Measurements from ENCODE around the gene FBXO36. TPM values are rescaled to one million over a fixed set of nuclear protein-coding genes. Genes with fewer than 3 reads are reported as not detected.

The FBXO36 gene
- total and polyA plus RNA-seq, 2 of the 4 experiments (the other 2 are of a cell fraction): 1.3 to 2.2 TPM

DNA sequence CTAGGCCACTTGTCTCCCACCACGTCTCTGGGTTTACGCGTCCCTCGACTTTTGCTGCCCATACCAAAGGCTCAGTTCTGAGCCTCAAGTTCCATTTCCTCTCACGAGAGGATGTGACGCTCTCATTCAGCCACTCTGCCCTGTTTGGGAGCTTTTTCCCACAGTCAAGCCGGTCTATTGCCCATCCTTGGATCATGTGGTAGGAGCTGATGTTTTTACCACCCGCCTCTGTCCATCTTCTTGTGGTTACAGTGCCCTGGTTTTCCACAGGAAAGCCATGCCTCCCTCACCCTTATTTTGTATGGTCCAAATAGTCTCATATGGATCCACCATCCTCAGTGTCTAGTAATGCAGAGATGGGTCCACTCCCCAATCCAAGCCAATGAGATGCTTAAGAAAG lies 20.4 kb downstream of the FBXO36 start:
- ChIA-PET POLR2A (ENCODE audit: unreplicated experiment) (no interaction called here), CTCF (no interaction called here)
- H2BK5ac ChIP-seq (ENCODE audit: low read depth, low read length, poor library complexity, severe bottlenecking): no peak overlapping the region
- H3K14ac ChIP-seq (replicated peaks; ENCODE audit: low read depth, low read length): no peak overlapping the region
- peaks cover 5% of the 10 kb centered on the region; the same call in 1 of the 2 replicates for H3K4me1 ChIP-seq (ENCODE audit: control insufficient read depth, insufficient read depth, low read length)
- H2BK120ac ChIP-seq (ENCODE audit: low read depth, low read length): no peak overlapping the region; the same call in 1 of the 2 replicates
- H3K4ac ChIP-seq (ENCODE audit: low read depth, low read length): no peak overlapping the region
- no peak overlapping the region for H3K4me2 ChIP-seq (ENCODE audit: low read depth, low read length)
- H3K79me1 ChIP-seq (ENCODE audit: low read depth in 1 of 2, low read length in 2 of 2): no peaks in the 10 kb centered on the region
- H2AFZ ChIP-seq (replicated peaks; ENCODE audit: low read length, poor library complexity): no peak overlapping the region
- no peak overlapping the region for H3K4me3 ChIP-seq (ENCODE audit: insufficient read depth, low read depth, low read length)
- BruUV-seq (replicated peaks): no TSS peak
- no peaks in the 10 kb centered on the region for H3K27me3 ChIP-seq (ENCODE audit: control insufficient read depth, insufficient read depth, low read length)
- no peak overlapping the region for H3K9ac ChIP-seq (ENCODE audit: low read depth, low read length)
- H3K56ac ChIP-seq (ENCODE audit: extremely low read depth, insufficient read depth, low read length): no peak overlapping the region
- WGBS, 2 experiments (ENCODE audit: extremely low coverage in 2 of 2, insufficient read length in 1 of 2): 80% methylated on average over 1 of the region's 8 CpGs; no CpG with 5 or more reads in 1 of the 2 experiments
- H2AK9ac ChIP-seq (replicated peaks; ENCODE audit: low read depth, low read length, poor library complexity): no peak overlapping the region
- H2AK5ac ChIP-seq (ENCODE audit: low read depth, low read length): no peak overlapping the region
- intact Hi-C loops (cut with micrococcal nuclease) (no loop called here), in situ Hi-C loops (cut with MboI; ENCODE audit: low sequenced_read_pairs) (no loop called here), dilution Hi-C loops (cut with HindIII; ENCODE audit: low sequenced_read_pairs, unreplicated experiment) (no loop called here)
- no peaks in the 10 kb centered on the region for H4K20me1 ChIP-seq (ENCODE audit: insufficient read depth, low read length)
- H3K9me1 ChIP-seq (ENCODE audit: insufficient read depth, low read length): peaks cover 6% of the 10 kb centered on the region; the same call in 1 of the 2 replicates
- no peak overlapping the region for H4K8ac ChIP-seq (ENCODE audit: low read depth in 2 of 2, low read length in 2 of 2)
- H4K91ac ChIP-seq (ENCODE audit: insufficient read depth, low read depth, low read length): no peak overlapping the region
- H3K27ac ChIP-seq (ENCODE audit: insufficient read depth, low read length): no peak overlapping the region
- ATAC-seq (ENCODE audit: low read depth) (no peak), DNase-seq (no peak)
- H2BK20ac ChIP-seq (ENCODE audit: low read depth, low read length): 0 out of 2 replicates have a peak overlapping the region, but pooled peaks have one; percentile 24
- H3K18ac ChIP-seq (ENCODE audit: low read depth, low read length): no peak overlapping the region
- no peaks in the 10 kb centered on the region for H3K36me3 ChIP-seq (ENCODE audit: control insufficient read depth, insufficient read depth, low read length)
- TF ChIP-seq SMC3 (IDR thresholded peaks at IDR 0.05; ENCODE audit: low read depth, low read length) (no peak), POLR2A (IDR thresholded peaks at IDR 0.05; ENCODE audit: low read depth, low read length) (no peak), RFX5 (IDR thresholded peaks at IDR 0.05; ENCODE audit: low read depth, low read length) (no peak), BHLHE40 (IDR thresholded peaks at IDR 0.05; ENCODE audit: low read depth, low read length) (no peak), FOS (IDR thresholded peaks at IDR 0.05; ENCODE audit: low read depth, low read length) (no peak), CHD1 (IDR thresholded peaks at IDR 0.05; ENCODE audit: low read depth, low read length) (no peak), RCOR1 (IDR thresholded peaks at IDR 0.05; ENCODE audit: insufficient replicate concordance, low read length) (no peak), RAD21 (IDR thresholded peaks at IDR 0.05; ENCODE audit: low read length) (no peak), MXI1 (IDR thresholded peaks at IDR 0.05; ENCODE audit: borderline replicate concordance, low read depth, low read length) (no peak), CEBPB (IDR thresholded peaks at IDR 0.05; ENCODE audit: low read depth, low read length) (no peak), NFE2L2 (IDR thresholded peaks at IDR 0.05; ENCODE audit: low read depth, low read length) (no peak), MAZ (IDR thresholded peaks at IDR 0.05; ENCODE audit: borderline replicate concordance, low read depth, low read length) (no peak), MAFK (IDR thresholded peaks at IDR 0.05; ENCODE audit: low read depth, low read length) (no peak)
- TF ChIP-seq, protein P1, sequence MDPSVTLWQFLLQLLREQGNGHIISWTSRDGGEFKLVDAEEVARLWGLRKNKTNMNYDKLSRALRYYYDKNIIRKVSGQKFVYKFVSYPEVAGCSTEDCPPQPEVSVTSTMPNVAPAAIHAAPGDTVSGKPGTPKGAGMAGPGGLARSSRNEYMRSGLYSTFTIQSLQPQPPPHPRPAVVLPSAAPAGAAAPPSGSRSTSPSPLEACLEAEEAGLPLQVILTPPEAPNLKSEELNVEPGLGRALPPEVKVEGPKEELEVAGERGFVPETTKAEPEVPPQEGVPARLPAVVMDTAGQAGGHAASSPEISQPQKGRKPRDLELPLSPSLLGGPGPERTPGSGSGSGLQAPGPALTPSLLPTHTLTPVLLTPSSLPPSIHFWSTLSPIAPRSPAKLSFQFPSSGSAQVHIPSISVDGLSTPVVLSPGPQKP (IDR thresholded peaks at IDR 0.05; ENCODE audit: borderline replicate concordance, low read depth, low read length): no peak
- TF ChIP-seq, protein P2, sequence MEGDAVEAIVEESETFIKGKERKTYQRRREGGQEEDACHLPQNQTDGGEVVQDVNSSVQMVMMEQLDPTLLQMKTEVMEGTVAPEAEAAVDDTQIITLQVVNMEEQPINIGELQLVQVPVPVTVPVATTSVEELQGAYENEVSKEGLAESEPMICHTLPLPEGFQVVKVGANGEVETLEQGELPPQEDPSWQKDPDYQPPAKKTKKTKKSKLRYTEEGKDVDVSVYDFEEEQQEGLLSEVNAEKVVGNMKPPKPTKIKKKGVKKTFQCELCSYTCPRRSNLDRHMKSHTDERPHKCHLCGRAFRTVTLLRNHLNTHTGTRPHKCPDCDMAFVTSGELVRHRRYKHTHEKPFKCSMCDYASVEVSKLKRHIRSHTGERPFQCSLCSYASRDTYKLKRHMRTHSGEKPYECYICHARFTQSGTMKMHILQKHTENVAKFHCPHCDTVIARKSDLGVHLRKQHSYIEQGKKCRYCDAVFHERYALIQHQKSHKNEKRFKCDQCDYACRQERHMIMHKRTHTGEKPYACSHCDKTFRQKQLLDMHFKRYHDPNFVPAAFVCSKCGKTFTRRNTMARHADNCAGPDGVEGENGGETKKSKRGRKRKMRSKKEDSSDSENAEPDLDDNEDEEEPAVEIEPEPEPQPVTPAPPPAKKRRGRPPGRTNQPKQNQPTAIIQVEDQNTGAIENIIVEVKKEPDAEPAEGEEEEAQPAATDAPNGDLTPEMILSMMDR (conservative IDR thresholded peaks at IDR 0.05; ENCODE audit: low read depth, low read length): no peak
- TF ChIP-seq, protein P3, sequence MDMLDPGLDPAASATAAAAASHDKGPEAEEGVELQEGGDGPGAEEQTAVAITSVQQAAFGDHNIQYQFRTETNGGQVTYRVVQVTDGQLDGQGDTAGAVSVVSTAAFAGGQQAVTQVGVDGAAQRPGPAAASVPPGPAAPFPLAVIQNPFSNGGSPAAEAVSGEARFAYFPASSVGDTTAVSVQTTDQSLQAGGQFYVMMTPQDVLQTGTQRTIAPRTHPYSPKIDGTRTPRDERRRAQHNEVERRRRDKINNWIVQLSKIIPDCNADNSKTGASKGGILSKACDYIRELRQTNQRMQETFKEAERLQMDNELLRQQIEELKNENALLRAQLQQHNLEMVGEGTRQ (IDR thresholded peaks at IDR 0.05; ENCODE audit: low read depth, low read length): no peak
- no peaks in the 10 kb centered on the region for H3K9me3 ChIP-seq (ENCODE audit: control insufficient read depth, insufficient read depth, low read length)
- no peak overlapping the region for H4K5ac ChIP-seq (ENCODE audit: low read depth, low read length)
- no peak overlapping the region for H3K23ac ChIP-seq (ENCODE audit: low read depth, low read length)
- H2BK15ac ChIP-seq (ENCODE audit: low read depth, low read length): no peak overlapping the region

All from IMR-90 (cell line).